GM21423 (cell line): ENCODE data around the gene KCNJ6.
A peak's percentile ranks its signal among the peaks of the same experiment; 100 is the strongest.
"Not testable (repeated sequence)": the region's sequence is repeated elsewhere in the genome, so short reads cannot be mapped to it uniquely, and the experiment has no call there.

ENCODE experiments used
- ATAC-seq: cut with Tn5 transposase; IDR thresholded peaks from one replicate; pipeline ENCODE4 v1.9.1; 2021; ENCODE audit warnings: mild to moderate bottlenecking, moderate library complexity; ENCODE audit not compliant: unreplicated experiment

KCNJ6 gene

GRCh38 chr21:37746849-37747248, 169.4 kb downstream of the KCNJ6 start:
- no peak for ATAC-seq

GRCh38 chr21:37744551-37744950, 171.7 kb downstream of the KCNJ6 start:
- no peak for ATAC-seq

- ATAC-seq: peak; percentile 30
Measured at GRCh38 chr21:37742532-37742931, 173.7 kb downstream of the KCNJ6 start.

- peak; percentile 70 for ATAC-seq
Measured at GRCh38 chr21:37742115-37742514, 174.1 kb downstream of the KCNJ6 start.

GRCh38 chr21:37737996-37738395, 178.3 kb downstream of the KCNJ6 start:
- ATAC-seq: no peak

GRCh38 chr21:37737507-37737906, 178.8 kb downstream of the KCNJ6 start:
- ATAC-seq: no peak

- no peak for ATAC-seq
Measured at GRCh38 chr21:37734846-37735245, 181.4 kb downstream of the KCNJ6 start.

- no peak for ATAC-seq
Measured at GRCh38 chr21:37732927-37733326, 183.3 kb downstream of the KCNJ6 start.

- ATAC-seq: no peak
Measured at GRCh38 chr21:37724201-37724600, 192.1 kb downstream of the KCNJ6 start.

GRCh38 chr21:37717534-37717933, 198.7 kb downstream of the KCNJ6 start:
- ATAC-seq: no peak

GRCh38 chr21:37712569-37712934, 203.7 kb downstream of the KCNJ6 start:
- not testable (repeated sequence) for ATAC-seq

- peak; percentile 55 for ATAC-seq
Measured at GRCh38 chr21:37711836-37712568, 204.3 kb downstream of the KCNJ6 start.

- ATAC-seq: no peak
Measured at GRCh38 chr21:37711286-37711829, 204.9 kb downstream of the KCNJ6 start.

- ATAC-seq: no peak
Measured at GRCh38 chr21:37710546-37711285, 205.5 kb downstream of the KCNJ6 start.

- no peak for ATAC-seq
Measured at GRCh38 chr21:37704751-37705150, 211.5 kb downstream of the KCNJ6 start.

GRCh38 chr21:37702241-37702640, 214.0 kb downstream of the KCNJ6 start:
- ATAC-seq: no peak

GRCh38 chr21:37700641-37701202, 215.5 kb downstream of the KCNJ6 start:
- ATAC-seq: peak; percentile 80

- no peak for ATAC-seq
Measured at GRCh38 chr21:37699024-37699775, 217.1 kb downstream of the KCNJ6 start.

GRCh38 chr21:37696936-37697335, 219.3 kb downstream of the KCNJ6 start:
- ATAC-seq: no peak

GRCh38 chr21:37695111-37695510, 221.1 kb downstream of the KCNJ6 start:
- ATAC-seq: no peak
